ENCODE measurements around the gene RBMX2.
"Not testable (repeated sequence)": the region's sequence is repeated elsewhere in the genome, so short reads cannot be mapped to it uniquely, and the experiment has no call there.

RBMX2 gene, protein sequence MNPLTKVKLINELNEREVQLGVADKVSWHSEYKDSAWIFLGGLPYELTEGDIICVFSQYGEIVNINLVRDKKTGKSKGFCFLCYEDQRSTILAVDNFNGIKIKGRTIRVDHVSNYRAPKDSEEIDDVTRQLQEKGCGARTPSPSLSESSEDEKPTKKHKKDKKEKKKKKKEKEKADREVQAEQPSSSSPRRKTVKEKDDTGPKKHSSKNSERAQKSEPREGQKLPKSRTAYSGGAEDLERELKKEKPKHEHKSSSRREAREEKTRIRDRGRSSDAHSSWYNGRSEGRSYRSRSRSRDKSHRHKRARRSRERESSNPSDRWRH
- total RNA-seq = 19.2 to 27.0 (median 22.9) reads per million in 4 donors

DNA sequence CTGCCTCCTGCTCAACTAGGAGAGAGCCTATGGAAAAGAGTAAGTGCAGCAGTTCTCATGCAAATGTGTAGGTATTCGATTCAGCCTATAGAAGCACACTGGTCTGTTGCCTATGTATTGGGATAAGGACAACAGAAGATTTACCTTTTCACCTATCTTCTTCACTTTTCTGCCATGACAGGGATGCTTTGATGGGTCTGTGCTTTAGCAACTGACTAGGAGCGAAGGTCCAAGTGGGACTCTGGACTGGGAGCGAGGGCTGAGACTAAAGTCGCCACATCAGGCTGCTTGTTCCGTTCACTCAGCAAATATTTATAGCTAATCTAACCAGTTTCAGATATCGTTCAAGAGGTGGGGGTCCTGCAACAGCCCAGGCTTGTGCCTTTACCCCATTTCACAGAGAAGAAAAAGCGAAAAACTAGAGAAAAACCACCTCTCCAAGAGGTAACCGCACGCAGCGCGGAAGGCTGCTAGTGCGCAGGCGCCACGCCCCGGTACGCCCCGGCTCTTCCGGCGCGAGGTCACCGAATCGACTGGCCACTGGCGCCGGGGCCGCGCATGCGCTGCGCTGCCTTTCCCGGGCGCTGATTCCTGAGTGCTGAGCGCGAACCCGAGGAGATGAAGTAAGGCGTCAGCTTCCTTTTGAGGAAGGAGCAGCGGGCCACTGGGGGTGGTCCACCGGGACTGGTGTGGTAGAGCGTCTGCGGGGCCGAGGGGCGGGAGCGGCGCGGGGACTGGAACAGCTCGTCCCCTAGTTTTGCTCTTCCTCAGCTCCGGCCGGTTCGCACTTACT, at the start of gene RBMX2:
Gene RBMX2, plus strand, starts transcription at position 573 of the 793 bp plus-strand sequence. Its CDS starts 46 bp downstream, at position 619.
- DNase-seq = peak; percentile 56 to 80 (median 59)

DNA sequence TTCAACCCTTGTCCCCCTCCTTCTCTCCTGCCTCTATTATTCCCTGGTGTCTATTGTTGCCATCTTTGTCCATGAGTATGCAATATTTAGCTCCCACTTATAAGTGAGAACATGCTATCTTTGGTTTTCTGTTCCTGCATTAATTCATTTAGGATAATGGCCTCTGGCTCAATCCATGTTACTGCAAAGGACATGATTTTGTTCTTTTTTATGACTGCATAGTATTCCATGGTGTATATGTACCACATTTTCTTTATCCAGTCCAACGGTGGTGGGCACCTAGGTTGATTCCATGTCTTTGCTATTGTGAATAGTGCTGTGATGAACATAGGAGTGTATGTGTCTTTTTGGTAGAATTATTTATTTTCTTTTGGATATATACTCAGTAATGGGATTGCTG, 49.7 kb upstream of the RBMX2 start:
- DNase-seq = not testable (repeated sequence)

DNA sequence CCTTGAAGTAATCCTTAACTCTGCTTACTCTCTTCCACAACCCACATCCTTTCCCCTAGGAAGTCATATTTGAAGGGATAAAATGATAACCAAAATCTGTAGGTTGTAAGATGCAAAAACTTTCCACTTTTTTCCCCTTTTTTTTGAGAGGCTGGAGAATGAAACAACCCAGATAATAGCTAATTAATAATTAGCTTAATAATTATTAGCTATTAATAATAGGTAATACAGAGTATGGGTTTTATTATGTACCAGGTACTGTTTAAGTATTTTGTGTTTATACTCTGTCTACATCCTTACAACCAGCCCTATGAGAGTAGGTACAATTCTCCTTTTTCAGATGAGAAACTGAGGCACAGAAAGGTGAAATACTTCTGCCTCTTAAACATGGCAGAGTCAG, 25.7 kb upstream of the RBMX2 start:
- DNase-seq = no peak

DNA sequence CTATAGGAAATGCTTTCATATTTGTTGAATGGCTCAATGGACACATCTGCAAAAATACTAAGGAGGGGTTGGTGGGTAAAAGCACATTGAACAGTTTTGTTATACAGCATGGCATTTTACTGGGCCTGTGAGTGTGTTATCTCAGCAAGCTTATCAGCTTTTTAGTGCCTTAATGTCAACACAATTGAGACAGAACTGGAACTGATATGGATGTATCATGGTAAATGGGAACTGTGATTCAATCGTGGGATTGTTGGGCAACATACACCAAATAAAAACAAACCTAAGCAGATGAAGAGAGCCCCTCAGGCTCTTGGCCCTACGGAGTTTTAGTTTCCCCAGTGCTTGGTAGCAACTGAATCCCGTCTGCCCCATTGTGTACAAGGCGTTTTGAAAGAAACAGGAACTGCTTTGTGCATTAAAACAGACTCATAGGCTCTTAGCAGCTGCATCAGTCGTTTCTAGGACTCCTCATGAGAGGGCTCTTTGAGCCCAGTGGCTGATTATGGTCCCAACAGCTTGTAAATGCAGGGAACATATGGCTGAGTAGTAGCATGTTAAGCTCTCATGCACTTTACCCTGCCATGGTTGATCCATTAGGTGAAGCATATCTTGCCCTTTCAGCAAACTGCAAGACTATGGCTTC, 23.6 kb upstream of the RBMX2 start:
- DNase-seq = no peak

DNA sequence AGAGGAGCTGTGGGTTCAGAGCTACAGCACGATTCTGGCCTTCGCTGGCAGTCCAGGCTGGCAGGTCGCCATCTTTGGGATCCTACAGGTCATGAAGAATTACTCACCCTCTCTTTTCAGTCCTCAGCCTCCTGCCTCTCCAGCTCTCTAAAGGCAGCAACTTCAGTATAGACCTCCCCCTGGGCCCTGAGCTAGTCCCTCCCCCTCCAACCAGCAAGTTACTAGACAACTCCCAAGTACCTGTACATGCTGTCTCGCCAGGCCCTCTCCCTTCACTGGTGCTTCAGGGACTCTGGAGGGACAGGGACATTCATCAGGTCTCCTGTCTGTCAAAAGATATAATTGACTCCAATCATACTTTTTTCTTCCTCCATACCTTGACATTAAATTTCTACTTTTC, 16.3 kb upstream of the RBMX2 start, which contains the start of gene GPR119:
Gene GPR119, minus strand, starts transcription at position 155 of the 400 bp plus-strand sequence. CDS start 227 bp downstream, outside the sequence.
- no peak for DNase-seq

DNA sequence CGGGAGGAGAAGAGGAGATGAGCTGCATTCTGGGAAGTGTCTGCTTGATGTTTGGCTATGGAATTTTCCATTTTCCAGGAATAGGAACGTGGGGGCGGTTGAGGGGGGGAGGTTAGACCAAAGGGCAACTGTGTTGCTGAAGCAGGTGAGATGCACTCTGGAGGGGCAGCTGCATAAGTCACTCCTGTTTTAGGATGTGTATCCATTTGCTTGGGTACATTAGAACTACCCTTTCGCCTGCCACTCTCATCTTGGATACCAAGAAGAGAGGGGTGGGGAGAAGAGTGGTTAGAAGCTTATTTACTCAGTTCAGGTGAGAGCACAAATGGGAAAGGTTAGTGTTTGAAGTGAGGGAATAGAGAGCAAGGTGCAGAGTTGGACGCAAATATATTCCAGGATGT, 15.4 kb upstream of the RBMX2 start:
- no peak for DNase-seq

DNA sequence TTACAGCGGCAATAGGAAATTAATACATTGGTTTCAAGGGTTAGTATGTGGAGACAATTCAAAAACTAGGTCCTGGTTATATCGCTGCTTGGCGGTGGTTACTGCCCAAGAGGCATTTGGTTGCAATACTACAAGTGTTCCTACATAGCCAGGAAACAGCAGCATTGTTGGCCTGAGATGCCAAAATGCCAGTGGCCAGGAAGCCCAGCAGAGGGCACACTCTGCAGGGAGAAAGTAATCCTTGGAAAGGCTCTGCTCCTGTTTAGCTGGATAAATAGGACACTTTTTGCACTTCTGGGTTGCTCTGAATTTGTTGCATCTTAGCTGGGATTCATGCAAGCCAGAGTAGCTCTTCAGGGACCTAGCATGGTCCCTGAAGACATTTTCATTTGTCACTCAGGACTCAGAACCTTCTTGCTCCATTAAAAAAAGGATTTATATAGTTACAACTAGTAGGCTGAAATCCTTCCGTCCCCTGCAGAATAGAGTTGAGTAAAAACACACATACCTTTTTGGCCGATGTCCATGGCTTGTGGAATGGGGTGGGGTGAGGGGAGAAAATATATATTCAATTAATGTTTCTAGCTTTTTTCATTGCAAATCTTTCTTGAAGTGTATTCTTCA, 8.2 kb upstream of the RBMX2 start:
- no peak for DNase-seq

DNA sequence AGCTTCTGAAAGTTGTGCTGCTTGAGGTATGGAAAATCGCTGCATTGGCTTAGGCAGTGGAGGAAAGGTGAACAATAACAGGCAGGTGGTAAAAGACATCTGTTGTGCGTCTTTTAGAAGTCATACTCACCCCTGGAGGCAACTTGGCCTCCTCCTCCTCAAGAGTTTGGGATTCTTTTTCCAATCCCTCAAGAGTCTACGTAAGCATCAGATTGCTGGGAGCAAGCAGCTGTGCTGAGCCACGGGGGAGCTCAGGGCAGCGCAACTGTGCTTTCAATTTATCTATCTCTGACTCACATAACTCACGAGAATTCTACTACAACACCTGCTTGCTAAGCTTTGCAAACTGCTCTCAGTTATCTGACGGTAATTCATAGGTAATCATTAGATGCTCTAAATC, 6.4 kb upstream of the RBMX2 start:
- DNase-seq = no peak

DNA sequence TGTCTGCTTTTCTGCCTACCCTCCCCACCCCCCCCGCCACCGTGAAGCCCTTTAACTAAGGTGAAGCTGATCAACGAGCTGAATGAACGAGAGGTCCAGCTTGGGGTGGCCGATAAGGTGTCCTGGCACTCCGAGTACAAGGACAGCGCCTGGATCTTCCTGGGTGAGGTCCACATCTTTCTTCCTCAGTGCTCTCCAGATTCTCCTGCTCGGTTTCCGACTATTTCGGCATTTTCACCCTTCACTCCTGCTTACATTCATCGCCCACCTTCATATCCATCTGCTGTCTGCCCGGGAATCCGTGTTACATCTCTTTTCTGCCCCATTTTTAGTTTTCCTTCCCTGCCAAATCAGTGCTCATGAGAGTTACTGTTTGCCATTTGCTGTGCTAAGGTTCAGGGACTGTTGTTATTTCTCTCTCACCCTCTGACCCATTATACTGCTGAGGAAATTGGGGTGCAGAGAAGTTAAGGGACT, 459 bp downstream of the RBMX2 start:
- no peak for DNase-seq

DNA sequence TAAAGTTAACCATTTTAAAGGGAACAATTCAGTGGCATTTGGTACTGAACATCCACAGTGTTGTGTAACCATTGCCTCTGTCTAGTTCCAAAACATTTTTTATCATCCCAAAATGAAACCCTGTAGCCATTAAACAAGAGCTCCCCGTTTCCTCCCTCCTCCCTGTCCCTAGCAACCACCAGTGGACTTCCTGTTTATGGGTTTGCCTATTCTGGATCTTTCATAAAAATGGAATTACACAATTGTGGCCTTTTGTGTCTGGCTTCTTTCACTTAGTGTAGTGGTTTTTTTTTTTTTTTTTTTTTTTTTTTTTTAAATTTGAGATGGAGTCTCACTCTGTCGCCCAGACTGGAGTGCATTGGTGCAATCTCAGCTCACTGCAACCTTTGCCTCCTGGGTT, 11.6 kb downstream of the RBMX2 start:
- no peak for DNase-seq

DNA sequence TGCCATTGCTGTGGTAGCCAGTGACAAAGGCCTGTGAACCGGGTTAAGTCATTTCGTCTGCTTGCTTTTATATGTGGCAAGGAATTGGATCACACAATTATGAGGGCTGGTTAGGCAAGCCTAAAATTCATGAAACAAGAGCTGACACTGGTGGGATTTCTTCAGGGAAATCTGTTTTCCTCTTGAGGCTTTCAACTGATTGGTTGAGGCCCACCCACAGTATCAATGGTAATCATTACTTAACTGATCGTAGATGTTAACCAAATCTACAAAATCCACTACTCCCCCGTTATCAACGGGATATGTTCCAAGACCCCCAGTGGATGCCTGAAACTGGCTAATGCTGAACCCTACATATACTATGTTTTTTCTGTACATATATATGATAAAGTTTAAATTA, 13.0 kb downstream of the RBMX2 start:
- DNase-seq = no peak

DNA sequence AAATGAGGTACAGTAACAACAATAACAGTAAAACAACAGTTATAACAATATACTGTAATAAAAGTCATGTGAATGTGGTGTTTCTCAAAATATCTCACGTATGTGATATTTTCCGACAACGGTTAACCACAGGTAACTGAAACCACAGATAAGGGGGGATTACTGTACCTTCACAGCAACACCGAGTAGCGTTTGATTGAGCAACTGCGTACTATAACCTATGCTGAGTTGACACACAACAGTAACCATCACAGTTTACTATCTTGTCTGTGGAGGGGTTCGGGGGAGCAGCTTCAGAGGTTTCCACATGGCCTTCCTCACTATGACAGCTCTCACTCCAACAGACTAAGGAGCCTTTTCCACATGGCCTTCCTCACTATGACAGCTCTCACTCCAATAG, 13.4 kb downstream of the RBMX2 start:
- DNase-seq = no peak

DNA sequence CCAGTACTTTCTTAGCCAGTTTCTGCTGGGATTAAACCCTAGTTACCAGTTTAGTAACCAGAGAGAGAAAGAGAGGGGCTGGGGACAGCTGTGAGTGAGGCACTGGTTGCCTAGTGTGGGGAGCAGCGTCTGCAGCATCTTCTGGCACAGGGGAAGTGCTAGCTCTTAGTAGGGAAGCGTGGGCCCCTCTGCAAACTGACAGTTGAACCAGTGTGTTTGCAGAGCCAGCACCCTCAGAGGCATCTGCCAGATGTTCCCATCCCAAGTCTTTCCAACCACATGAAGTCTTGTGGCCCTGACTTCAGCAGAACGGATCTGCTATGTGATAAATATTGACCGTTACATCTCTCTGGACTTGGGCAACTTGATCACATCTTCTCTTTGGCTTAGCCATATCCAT, 15.0 kb downstream of the RBMX2 start:
- DNase-seq = no peak

DNA sequence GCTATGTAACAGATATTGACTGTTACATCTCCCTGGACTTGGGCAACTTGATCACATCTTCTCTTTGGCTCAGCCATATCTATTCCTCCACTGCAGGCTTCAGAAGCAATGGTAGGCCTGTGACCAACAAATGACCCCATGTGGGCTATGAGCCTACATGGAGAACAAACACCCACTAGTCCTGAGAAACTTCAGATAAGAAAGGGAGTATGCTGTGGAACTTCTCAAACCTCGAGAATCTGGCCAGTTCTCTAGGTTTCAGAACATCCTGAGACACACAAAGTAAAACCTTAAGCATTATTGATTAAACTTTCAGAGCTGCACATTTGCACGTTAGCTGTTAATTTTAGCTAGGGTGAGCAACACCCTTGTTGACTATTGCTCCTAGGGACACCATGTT, 16.3 kb downstream of the RBMX2 start:
- no peak for DNase-seq

DNA sequence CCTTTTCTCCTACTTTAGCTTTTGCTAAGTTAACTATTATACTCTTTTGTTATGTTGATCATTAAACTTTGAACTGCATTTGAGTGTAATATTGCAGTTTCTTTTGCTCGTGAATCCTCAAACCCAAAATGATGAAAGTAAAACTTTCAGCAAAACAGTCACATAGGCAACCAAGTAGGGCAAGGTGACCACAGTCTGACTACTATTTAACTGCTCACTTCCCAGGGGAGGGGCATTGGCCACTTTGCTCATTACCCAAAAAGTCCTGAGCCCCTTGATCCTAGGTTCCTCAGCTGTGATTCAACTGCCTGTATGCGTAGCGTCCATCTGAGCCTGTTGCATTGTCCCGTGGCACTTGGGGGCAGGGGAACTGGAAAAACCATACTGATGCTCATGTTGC, 17.0 kb downstream of the RBMX2 start:
- no peak for DNase-seq

DNA sequence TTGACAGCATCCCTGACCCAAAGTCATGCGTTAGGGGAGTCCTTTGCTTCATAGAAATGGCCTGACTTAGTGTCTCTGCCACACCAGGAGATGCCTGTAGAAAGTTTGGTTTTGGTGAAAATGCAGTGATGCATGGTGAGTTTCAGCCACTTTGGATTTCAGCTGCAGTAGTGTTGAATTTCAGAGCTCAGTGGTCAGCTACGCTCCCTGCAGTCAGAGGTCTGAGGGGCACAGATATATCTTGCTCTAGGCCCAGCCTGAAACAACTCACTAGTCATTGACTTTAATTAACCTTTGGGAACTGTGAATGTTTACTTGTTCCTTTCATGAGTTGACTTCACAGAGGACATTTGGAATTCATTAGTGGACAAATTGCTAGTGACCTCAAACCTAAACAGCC, 17.5 kb downstream of the RBMX2 start:
- DNase-seq = no peak

DNA sequence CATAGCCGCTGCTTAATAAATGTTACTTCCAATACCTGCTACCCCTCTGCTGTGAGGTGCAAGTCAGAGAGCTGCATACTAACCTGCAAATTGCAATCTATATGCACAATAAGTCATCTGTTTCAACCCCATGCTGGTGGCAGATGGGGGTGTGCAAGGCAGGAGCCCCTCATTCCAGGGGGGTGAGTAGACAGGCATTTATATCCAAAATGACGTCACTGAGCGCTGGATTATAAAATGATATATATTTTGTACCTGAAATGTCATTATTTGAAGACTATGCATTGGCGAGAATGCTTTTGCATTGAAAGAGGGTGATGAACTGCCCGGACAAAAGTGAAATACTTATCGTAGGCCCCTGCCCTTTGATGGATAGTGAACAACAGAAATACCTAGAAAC, 24.7 kb downstream of the RBMX2 start:
- DNase-seq = no peak

DNA sequence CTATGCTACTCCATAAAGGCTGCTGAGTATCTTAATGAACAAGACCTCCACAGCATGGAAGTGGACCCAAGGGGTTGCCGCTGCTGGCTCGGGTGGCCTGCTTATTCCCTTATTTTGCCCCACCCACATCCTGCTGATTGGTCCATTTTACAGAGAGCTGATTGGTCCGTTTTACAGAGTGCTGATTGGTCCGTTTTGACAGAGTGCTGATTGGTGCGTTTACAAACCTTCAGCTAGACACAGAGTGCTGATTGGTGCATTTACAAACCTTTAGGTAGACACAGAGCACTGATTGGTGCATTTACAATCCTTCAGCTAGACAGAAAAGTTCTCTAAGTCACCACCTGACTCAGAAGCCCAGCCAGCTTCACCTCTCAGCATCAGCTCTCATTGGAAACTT, 27.4 kb downstream of the RBMX2 start:
- not testable (repeated sequence) for DNase-seq

DNA sequence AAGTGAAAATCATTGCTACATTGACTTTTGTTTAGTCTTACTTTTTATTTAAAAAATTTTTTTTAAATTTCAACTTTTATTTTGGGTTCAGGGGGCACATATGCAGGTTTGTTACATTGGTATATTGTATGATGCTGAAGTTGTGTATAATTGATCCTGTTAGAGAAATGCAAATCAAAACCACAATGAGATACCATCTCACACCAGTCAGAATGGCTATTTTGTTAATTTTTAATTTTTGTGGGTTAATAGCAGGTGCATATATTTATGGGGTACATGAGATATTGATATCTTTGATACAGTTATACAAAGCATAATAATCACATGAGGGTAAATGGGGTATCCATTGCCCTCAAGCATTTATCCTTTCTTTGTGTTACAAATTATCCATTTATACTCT, 34.1 kb downstream of the RBMX2 start:
- DNase-seq = no peak

DNA sequence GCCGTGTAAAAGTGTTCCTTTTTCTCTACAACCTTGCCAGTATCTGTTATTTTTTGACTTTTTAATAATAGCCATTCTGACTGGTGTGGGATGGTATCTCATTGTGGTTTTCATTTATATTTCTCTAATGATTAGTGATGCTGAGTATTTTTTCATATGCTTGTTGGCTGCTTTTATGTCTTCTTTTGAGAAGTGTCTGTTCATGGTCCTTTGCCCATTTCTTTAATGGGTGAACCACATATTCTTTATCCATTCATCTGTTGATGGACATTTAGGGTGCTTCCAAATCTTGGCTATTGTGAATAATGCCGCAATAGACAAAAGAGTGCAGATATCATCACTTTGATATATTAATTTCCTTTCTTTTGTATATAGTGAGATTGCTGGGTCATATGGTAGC, 36.2 kb downstream of the RBMX2 start:
- DNase-seq = not testable (repeated sequence)

DNA sequence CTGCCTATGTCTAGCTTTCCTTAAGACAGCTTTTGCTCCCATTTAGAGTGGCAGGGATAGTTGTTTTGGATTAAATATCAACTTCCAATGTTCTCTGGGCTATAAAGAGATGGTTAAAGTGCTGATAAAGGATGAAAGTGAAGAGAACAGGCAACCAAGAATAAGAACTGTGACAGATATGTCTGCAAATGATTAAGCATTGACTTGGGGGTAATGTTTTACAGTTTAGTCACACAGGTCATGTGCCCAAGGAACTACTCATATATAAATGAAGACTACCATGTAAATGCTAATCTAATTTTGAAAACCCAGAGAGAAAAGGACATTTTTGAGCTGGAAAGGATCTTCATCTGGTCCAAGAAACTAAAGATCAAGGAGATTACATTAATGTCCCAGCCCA, 42.1 kb downstream of the RBMX2 start:
- no peak for DNase-seq

DNA sequence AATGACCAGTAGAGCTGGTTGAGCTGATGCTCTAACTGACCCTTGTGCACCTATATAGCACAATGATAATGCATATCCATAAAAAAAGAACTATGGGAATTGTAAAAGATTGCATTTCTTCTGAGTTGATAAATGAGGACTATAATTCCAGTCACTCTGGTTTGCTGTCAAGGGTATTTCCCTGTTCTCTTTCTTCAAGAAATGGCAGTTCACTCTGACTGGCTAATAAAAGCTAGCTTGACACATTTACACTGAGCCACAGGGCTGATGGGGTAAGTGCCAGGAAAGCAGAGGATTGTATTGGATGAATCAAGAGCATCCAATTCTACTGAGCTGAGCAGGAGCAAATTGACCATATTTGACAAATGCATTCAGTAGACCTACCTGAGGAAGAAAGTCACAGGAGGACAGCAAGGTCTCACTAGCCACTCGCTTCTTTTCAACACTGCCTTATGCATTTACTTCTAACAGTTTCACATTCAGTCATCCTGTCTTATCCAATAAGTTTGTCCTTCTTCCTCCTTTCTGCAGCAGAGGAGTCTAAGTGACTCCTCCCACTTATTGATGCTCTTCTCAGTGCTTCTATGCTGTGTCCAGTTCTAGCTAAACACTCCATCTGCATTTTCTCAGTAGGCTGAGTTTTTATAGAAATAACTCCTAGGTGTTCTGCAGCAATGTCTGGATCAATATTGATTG, 43.0 kb downstream of the RBMX2 start:
- DNase-seq = no peak

All from T-helper 1 cell (primary cell).